SK-N-MC (cell line): ENCODE measurements around the gene CPT1A.

Experiments used
- EZH2 ChIP-seq: fragments of 200-600 bp; sonication (generic); IDR thresholded peaks from one replicate; pipeline ENCODE4 v1.6.1; 2017; ENCODE audit warnings: antibody characterized with exemption
- FOXP2 ChIP-seq: optimal IDR thresholded peaks from 2 replicates; pipeline ENCODE3; 2011; ENCODE audit warnings: mild to moderate bottlenecking, moderate library complexity; ENCODE audit not compliant: insufficient read depth; ENCODE audit errors: extremely low read length, control extremely low read depth
- POLR2AphosphoS5 ChIP-seq: IDR thresholded peaks from 2 replicates; pipeline ENCODE4 v1.6.1; 2012; ENCODE audit warnings: mild to moderate bottlenecking, low read depth, low read length, borderline replicate concordance

DNA sequence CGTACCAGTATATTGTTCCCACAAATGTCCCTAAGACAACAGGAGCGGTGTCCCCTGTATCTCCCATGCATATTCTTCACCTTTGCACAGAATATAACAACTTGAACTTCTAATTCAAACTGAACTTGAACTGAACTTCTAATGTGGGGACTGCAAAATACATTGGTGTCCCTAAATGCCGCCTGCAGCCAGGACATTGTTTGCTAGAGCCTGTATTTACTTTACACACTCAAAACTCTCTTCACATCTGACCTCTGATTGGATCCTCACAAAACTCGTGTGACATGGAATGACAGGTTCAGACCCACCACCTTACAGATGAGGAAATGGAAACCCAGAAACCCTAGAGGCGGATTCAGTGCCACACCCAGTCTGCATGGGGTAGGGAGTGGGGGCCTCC lies 6.4 kb downstream of the CPT1A start:
- no peak for TF ChIP-seq POLR2AphosphoS5
- no peak for TF ChIP-seq EZH2
- no peak for TF ChIP-seq FOXP2
